K562 (cell line): ENCODE results near the gene CTSW. TPM values are rescaled to one million over a fixed set of nuclear protein-coding genes. Genes with fewer than 3 reads are reported as not detected.
A peak's percentile ranks its signal among the peaks of the same experiment; 100 is the strongest.

Experiments used
- CSDE1 ChIP-seq, 2 experiments: fragments of 450-650 bp; IDR thresholded peaks; 2 replicates each; pipeline ENCODE4 v1.6.1; 2016; ENCODE audit warnings: mild to moderate bottlenecking in 1 of 2
- GABPB1 ChIP-seq: sonication (generic); formaldehyde crosslinking; IDR thresholded peaks from 2 replicates; pipeline ENCODE4 v1.8.0; 2022; ENCODE audit warnings: mild to moderate bottlenecking, missing genetic modification reagents
- MEIS2 ChIP-seq: fragments of 450-650 bp; IDR thresholded peaks from 2 replicates; pipeline ENCODE4 v1.6.1; 2014; ENCODE audit warnings: mild to moderate bottlenecking; ENCODE audit not compliant: partially characterized antibody
- MTA2 ChIP-seq: fragments of 450-650 bp; IDR thresholded peaks from 2 replicates; pipeline ENCODE4 v1.6.1; 2016; ENCODE audit warnings: low read depth
- MXI1 ChIP-seq: IDR thresholded peaks from 2 replicates; pipeline ENCODE4 v1.6.1; 2011; ENCODE audit warnings: low read depth, mild to moderate bottlenecking, improper control_type of control experiment, low read length
- PCBP1 ChIP-seq: fragments of 200-400 bp; formaldehyde crosslinking; IDR thresholded peaks from 2 replicates; pipeline ENCODE4 v1.6.1; 2018; ENCODE audit warnings: mild to moderate bottlenecking, low read depth, low read length; ENCODE audit not compliant: poor library complexity, severe bottlenecking
- SMARCA5 ChIP-seq: fragments of 450-650 bp; IDR thresholded peaks from 2 replicates; pipeline ENCODE4 v1.6.1; 2016
- TCF3 ChIP-seq: sonication (generic); formaldehyde crosslinking; IDR thresholded peaks from 2 replicates; pipeline ENCODE4 v1.4.0; 2020; ENCODE audit warnings: mild to moderate bottlenecking, missing genetic modification reagents
- TRIM24 ChIP-seq, 2 experiments: fragments of 450-650 bp; IDR thresholded peaks; 2 replicates each; pipeline ENCODE4 v1.6.1; 2016
- ZNF24 ChIP-seq: fragments of 450-650 bp; IDR thresholded peaks from 2 replicates; pipeline ENCODE4 v1.6.1; 2016
- polyA plus RNA-seq, 8 experiments: library from polyadenylated mRNA; depleted of rRNA in 4 of 8; stranded (reverse) in 5 of 8; unstranded in 3 of 8; fragments of >200 nt; fragmentation: Nextera tagmentation in 2 of 8; fragmentation: Illumina TruSeq in 1 of 8; extraction: Ambion mirVana in 2 of 8; extraction: Trizol in 1 of 8; gene quantifications; 2 replicates each; pipeline versions ENCODE4 v1.2.1 to v1.2.3, GENCODE V29; 2011 to 2014; ENCODE audit warnings: inconsistent platforms in 1 of 8, missing spikeins in 1 of 8
- total RNA-seq, 7 experiments: library from RNA; depleted of rRNA in 6 of 7; stranded (reverse); fragments of >200 nt in 6 of 7; fragmentation: Illumina TruSeq in 2 of 7; extraction: Trizol in 2 of 7; gene quantifications; 2 replicates each; pipeline versions ENCODE4 v1.2.1 to v1.2.3, GENCODE V29; 2011 to 2021; ENCODE audit warnings: low replicate concordance in 1 of 7
- TF ChIP-seq, protein P1 (sequence below): sonication (generic); formaldehyde crosslinking; IDR thresholded peaks from 2 replicates; pipeline ENCODE4 v1.8.0; 2022; ENCODE audit warnings: mild to moderate bottlenecking, missing genetic modification reagents, borderline replicate concordance
- TF ChIP-seq, protein P2 (sequence below), 2 experiments: fragments of 450-650 bp; IDR thresholded peaks; 2 replicates each; pipeline ENCODE4 v1.6.1; 2018; ENCODE audit warnings: mild to moderate bottlenecking in 2 of 2, low read depth in 1 of 2; ENCODE audit not compliant: partially characterized antibody in 2 of 2
- TF ChIP-seq, protein P3 (sequence below): fragments of 450-650 bp; IDR thresholded peaks from 2 replicates; pipeline ENCODE4 v1.6.1; 2018; ENCODE audit warnings: mild to moderate bottlenecking, low read depth; ENCODE audit not compliant: partially characterized antibody
- TF ChIP-seq, protein P4 (sequence below), 2 experiments: IDR thresholded peaks; 2 replicates each; pipeline ENCODE4 v1.6.1; 2011; ENCODE audit warnings: borderline replicate concordance in 1 of 2, control low read depth in 1 of 2, low read depth in 1 of 2, low read length in 1 of 2, mild to moderate bottlenecking in 1 of 2, mixed read lengths in 1 of 2, moderate library complexity in 1 of 2; ENCODE audit not compliant: insufficient read depth in 1 of 2, insufficient read length in 1 of 2, poor library complexity in 1 of 2, severe bottlenecking in 1 of 2; ENCODE audit errors: extremely low read depth in 1 of 2

The CTSW gene
- total and polyA plus RNA-seq, 9 of the 15 experiments (the other 6 are each of a cell fraction or from before 2014, with no cell fraction given), result 0.04 TPM; not detected in 8

- TF ChIP-seq, protein P1, sequence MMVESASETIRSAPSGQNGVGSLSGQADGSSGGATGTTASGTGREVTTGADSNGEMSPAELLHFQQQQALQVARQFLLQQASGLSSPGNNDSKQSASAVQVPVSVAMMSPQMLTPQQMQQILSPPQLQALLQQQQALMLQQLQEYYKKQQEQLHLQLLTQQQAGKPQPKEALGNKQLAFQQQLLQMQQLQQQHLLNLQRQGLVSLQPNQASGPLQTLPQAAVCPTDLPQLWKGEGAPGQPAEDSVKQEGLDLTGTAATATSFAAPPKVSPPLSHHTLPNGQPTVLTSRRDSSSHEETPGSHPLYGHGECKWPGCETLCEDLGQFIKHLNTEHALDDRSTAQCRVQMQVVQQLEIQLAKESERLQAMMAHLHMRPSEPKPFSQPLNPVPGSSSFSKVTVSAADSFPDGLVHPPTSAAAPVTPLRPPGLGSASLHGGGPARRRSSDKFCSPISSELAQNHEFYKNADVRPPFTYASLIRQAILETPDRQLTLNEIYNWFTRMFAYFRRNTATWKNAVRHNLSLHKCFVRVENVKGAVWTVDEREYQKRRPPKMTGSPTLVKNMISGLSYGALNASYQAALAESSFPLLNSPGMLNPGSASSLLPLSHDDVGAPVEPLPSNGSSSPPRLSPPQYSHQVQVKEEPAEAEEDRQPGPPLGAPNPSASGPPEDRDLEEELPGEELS (CRISPR knock-in tag), result no peak
- TF ChIP-seq PCBP1, result peak; percentile 90
- no peak for TF ChIP-seq MTA2
- TF ChIP-seq, protein P2, sequence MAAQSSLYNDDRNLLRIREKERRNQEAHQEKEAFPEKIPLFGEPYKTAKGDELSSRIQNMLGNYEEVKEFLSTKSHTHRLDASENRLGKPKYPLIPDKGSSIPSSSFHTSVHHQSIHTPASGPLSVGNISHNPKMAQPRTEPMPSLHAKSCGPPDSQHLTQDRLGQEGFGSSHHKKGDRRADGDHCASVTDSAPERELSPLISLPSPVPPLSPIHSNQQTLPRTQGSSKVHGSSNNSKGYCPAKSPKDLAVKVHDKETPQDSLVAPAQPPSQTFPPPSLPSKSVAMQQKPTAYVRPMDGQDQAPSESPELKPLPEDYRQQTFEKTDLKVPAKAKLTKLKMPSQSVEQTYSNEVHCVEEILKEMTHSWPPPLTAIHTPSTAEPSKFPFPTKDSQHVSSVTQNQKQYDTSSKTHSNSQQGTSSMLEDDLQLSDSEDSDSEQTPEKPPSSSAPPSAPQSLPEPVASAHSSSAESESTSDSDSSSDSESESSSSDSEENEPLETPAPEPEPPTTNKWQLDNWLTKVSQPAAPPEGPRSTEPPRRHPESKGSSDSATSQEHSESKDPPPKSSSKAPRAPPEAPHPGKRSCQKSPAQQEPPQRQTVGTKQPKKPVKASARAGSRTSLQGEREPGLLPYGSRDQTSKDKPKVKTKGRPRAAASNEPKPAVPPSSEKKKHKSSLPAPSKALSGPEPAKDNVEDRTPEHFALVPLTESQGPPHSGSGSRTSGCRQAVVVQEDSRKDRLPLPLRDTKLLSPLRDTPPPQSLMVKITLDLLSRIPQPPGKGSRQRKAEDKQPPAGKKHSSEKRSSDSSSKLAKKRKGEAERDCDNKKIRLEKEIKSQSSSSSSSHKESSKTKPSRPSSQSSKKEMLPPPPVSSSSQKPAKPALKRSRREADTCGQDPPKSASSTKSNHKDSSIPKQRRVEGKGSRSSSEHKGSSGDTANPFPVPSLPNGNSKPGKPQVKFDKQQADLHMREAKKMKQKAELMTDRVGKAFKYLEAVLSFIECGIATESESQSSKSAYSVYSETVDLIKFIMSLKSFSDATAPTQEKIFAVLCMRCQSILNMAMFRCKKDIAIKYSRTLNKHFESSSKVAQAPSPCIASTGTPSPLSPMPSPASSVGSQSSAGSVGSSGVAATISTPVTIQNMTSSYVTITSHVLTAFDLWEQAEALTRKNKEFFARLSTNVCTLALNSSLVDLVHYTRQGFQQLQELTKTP (IDR thresholded peaks at IDR 0.05; ENCODE audit: low read depth in 1 of 2, partially characterized antibody in 2 of 2), result peak in 1 of 2 experiments; percentile 71
- peak; percentile 19 for TF ChIP-seq MEIS2
- TF ChIP-seq ZNF24, result peak; percentile 69; the same call in 1 of the 2 replicates
- peak; percentile 29; the same call in 1 of the 2 replicates for TF ChIP-seq TCF3
- TF ChIP-seq CSDE1 (IDR thresholded peaks at IDR 0.05), result no peak
- 0 out of 2 replicates have a peak, but pooled peaks have one; percentile 36 for TF ChIP-seq MXI1
- peak in 1 of 2 experiments; percentile 66; a peak in 2 of 4 replicates for TF ChIP-seq TRIM24 (IDR thresholded peaks at IDR 0.05)
- TF ChIP-seq, protein P3, sequence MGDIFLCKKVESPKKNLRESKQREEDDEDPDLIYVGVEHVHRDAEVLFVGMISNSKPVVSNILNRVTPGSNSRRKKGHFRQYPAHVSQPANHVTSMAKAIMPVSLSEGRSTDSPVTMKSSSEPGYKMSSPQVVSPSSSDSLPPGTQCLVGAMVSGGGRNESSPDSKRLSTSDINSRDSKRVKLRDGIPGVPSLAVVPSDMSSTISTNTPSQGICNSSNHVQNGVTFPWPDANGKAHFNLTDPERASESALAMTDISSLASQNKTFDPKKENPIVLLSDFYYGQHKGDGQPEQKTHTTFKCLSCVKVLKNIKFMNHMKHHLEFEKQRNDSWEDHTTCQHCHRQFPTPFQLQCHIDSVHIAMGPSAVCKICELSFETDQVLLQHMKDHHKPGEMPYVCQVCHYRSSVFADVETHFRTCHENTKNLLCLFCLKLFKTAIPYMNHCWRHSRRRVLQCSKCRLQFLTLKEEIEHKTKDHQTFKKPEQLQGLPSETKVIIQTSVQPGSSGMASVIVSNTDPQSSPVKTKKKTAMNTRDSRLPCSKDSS, result no peak
- TF ChIP-seq SMARCA5, result no peak
- TF ChIP-seq, protein P4, sequence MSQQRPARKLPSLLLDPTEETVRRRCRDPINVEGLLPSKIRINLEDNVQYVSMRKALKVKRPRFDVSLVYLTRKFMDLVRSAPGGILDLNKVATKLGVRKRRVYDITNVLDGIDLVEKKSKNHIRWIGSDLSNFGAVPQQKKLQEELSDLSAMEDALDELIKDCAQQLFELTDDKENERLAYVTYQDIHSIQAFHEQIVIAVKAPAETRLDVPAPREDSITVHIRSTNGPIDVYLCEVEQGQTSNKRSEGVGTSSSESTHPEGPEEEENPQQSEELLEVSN (IDR thresholded peaks at IDR 0.05; ENCODE audit: borderline replicate concordance in 1 of 2, extremely low read depth in 1 of 2, insufficient read depth in 1 of 2, insufficient read length in 1 of 2, low read depth in 1 of 2, low read length in 1 of 2, poor library complexity in 1 of 2, severe bottlenecking in 1 of 2), result peak; percentile 89 to 96
- TF ChIP-seq GABPB1, result peak; percentile 85
Observed at GRCh38 chr11:65919141-65919572, 39.5 kb downstream of the CTSW start, which contains the start of gene DRAP1 (continued).
